HepG2 (cell line): ENCODE data around the gene INKA2. TPM values are rescaled to one million over a fixed set of nuclear protein-coding genes. Genes with fewer than 3 reads are reported as not detected.

Experiments used
- ATAC-seq: fragments of 200-7000 bp; cut with Tn5 transposase; 3 replicates; pipeline ENCODE4 v1.9.1; 2020; ENCODE audit warnings: mild to moderate bottlenecking, moderate library complexity
- BruUV-seq: library from RNA; stranded (reverse); fragments of 400-500 nt; replicated peaks from 2 replicates; lab custom pipeline; 2021; lab: Mats Ljungman, UMichigan
- CTCF ChIA-PET: fragments of 300-600 bp; formaldehyde crosslinking; extraction: SDS; loops from one replicate; lab custom pipeline; 2021; ENCODE audit warnings: low total read pairs, inconsistent platforms, low intra/inter-chr PET ratio; lab: Yijun Ruan, JAX
- POLR2A ChIA-PET: fragments of 350-600 bp; sonication (Branson Sonifier 250); formaldehyde crosslinking; loops from one replicate; lab custom pipeline; 2020; ENCODE audit warnings: antibody characterized with exemption, inconsistent platforms; lab: Yijun Ruan, JAX
- DNase-seq: peaks from one replicate; pipeline ENCODE4 v3.0.0-alpha.2; 2015; ENCODE audit warnings: low spot score
- FAIRE-seq: peaks from 3 replicates; lab custom pipeline; 2011; peaks lifted over from hg19 to GRCh38; lab: Jason Lieb, UNC
- H2AFZ ChIP-seq: one replicate; pipeline ENCODE4 v1.6.1; 2011; ENCODE audit warnings: low read length, inconsistent platforms
- H3K27ac ChIP-seq: fragments of 300-600 bp; 3 replicates; pipeline ENCODE4 v1.8.0; 2011; ENCODE audit warnings: mixed run types, mild to moderate bottlenecking, mixed read lengths, low read length, inconsistent platforms; ENCODE audit not compliant: insufficient read depth; ENCODE audit errors: extremely low read length
- H3K27me3 ChIP-seq, 2 experiments: fragments of 200-600 bp in 1 of 2; 2 replicates in 1 of 2; 3 replicates in 1 of 2; pipeline versions ENCODE4 v1.6.0 to v1.8.0; 2011; ENCODE audit warnings: low read length in 2 of 2, mild to moderate bottlenecking in 2 of 2, moderate library complexity in 2 of 2, inconsistent platforms in 1 of 2; ENCODE audit not compliant: insufficient read depth in 2 of 2, control insufficient read depth in 1 of 2
- H3K36me3 ChIP-seq, 2 experiments: fragments of 200-600 bp in 1 of 2; replicated peaks in 1 of 2; 2 replicates in 1 of 2; 3 replicates in 1 of 2; pipeline versions ENCODE4 v1.5.1 to v1.8.0; 2011; ENCODE audit warnings: low read length in 2 of 2, inconsistent platforms in 1 of 2; ENCODE audit not compliant: insufficient read depth in 2 of 2, control insufficient read depth in 1 of 2
- H3K4me1 ChIP-seq: 2 replicates; pipeline ENCODE4 v1.5.1; 2012; ENCODE audit warnings: low read length, inconsistent platforms; ENCODE audit not compliant: insufficient read depth
- H3K4me2 ChIP-seq: 2 replicates; pipeline ENCODE4 v1.6.0; 2011; ENCODE audit warnings: low read depth, low read length, inconsistent platforms
- H3K4me3 ChIP-seq, 3 experiments: fragments of 200-600 bp in 1 of 3; sonication (generic), shearing (Covaris generic) in 1 of 3; replicated peaks in 1 of 3; 2 replicates each; pipeline ENCODE4 v1.5.1; 2011 to 2016; ENCODE audit warnings: low read length in 3 of 3, inconsistent platforms in 2 of 3, low read depth in 2 of 3, mild to moderate bottlenecking in 2 of 3, control low read depth in 1 of 3, mixed read lengths in 1 of 3; ENCODE audit not compliant: insufficient read depth in 1 of 3
- H3K79me2 ChIP-seq: one replicate; pipeline ENCODE4 v1.6.1; 2011; ENCODE audit warnings: low read length, inconsistent platforms; ENCODE audit not compliant: insufficient read depth
- H3K9ac ChIP-seq: 2 replicates; pipeline ENCODE4 v1.6.0; 2011; ENCODE audit warnings: mild to moderate bottlenecking, low read depth, low read length, inconsistent platforms; ENCODE audit not compliant: insufficient read depth
- H3K9me3 ChIP-seq: 2 replicates; pipeline ENCODE4 v1.5.1; 2012; ENCODE audit warnings: mild to moderate bottlenecking, low read length
- H4K20me1 ChIP-seq: 2 replicates; pipeline ENCODE4 v1.6.0; 2011; ENCODE audit warnings: inconsistent platforms, mild to moderate bottlenecking, low read length, moderate library complexity; ENCODE audit not compliant: insufficient read depth
- E2F5 ChIP-seq: sonication (generic); formaldehyde crosslinking; conservative IDR thresholded peaks from 2 replicates; pipeline ENCODE4 v1.4.0; 2020; ENCODE audit warnings: missing genetic modification reagents
- GATA4 ChIP-seq: sonication (generic); IDR thresholded peaks from 2 replicates; pipeline ENCODE4 v1.6.1; 2016; ENCODE audit warnings: antibody characterized with exemption, low read depth, borderline replicate concordance
- HOXA9 ChIP-seq: sonication (generic); formaldehyde crosslinking; IDR thresholded peaks from 2 replicates; pipeline ENCODE4 v1.8.1; 2022; ENCODE audit warnings: missing genetic modification reagents, mild to moderate bottlenecking, moderate library complexity, borderline replicate concordance
- JUNB ChIP-seq: sonication (generic); formaldehyde crosslinking; IDR thresholded peaks from 2 replicates; pipeline ENCODE4 v1.8.0; 2022; ENCODE audit warnings: missing genetic modification reagents, mild to moderate bottlenecking, borderline replicate concordance
- KDM3A ChIP-seq: IDR thresholded peaks from 2 replicates; pipeline ENCODE4 v1.6.1; 2018; ENCODE audit warnings: low read depth, missing compliant biosample characterization
- MTERF4 ChIP-seq: sonication (generic); formaldehyde crosslinking; IDR thresholded peaks from 2 replicates; pipeline ENCODE4 v1.8.0; 2023; ENCODE audit warnings: mild to moderate bottlenecking, missing genetic modification reagents
- RAD21 ChIP-seq: fragments of 450-650 bp; formaldehyde crosslinking; IDR thresholded peaks from 2 replicates; pipeline ENCODE4 v1.5.0; 2020; ENCODE audit warnings: mild to moderate bottlenecking
- TARDBP ChIP-seq: sonication (generic); formaldehyde crosslinking; IDR thresholded peaks from 2 replicates; pipeline ENCODE4 v1.8.0; 2022; ENCODE audit warnings: mild to moderate bottlenecking, missing genetic modification reagents
- TCF7 ChIP-seq: sonication (generic); IDR thresholded peaks from 2 replicates; pipeline ENCODE4 v1.6.1; 2016; ENCODE audit warnings: antibody characterized with exemption, low read depth
- ZC3H13 ChIP-seq: sonication (generic); formaldehyde crosslinking; IDR thresholded peaks from 2 replicates; pipeline ENCODE4 v1.8.1; 2023; ENCODE audit warnings: mild to moderate bottlenecking, missing genetic modification reagents, moderate library complexity
- ZNF138 ChIP-seq: sonication (generic); formaldehyde crosslinking; IDR thresholded peaks from 2 replicates; pipeline ENCODE4 v1.5.0; 2020; ENCODE audit warnings: mild to moderate bottlenecking, low read depth, missing genetic modification reagents
- ZNF205 ChIP-seq: IDR thresholded peaks from 2 replicates; pipeline ENCODE4 v1.6.1; 2018; ENCODE audit warnings: missing biosample characterization, missing genetic modification reagents
- ZNF468 ChIP-seq: sonication (generic); formaldehyde crosslinking; IDR thresholded peaks from 2 replicates; pipeline ENCODE4 v1.8.0; 2022; ENCODE audit warnings: mild to moderate bottlenecking, moderate library complexity, missing genetic modification reagents
- ZNF766 ChIP-seq: sonication (generic); formaldehyde crosslinking; IDR thresholded peaks from 2 replicates; pipeline ENCODE4 v1.5.0; 2020; ENCODE audit warnings: missing genetic modification reagents, borderline replicate concordance
- ZNF878 ChIP-seq: sonication (generic); formaldehyde crosslinking; IDR thresholded peaks from 2 replicates; pipeline ENCODE4 v1.8.1; 2023; ENCODE audit warnings: mild to moderate bottlenecking, missing genetic modification reagents, moderate library complexity
- WGBS: methylation state at CpG from one replicate; pipeline ENCODE4 v1.1.6; 2017; ENCODE audit warnings: low lambda C conversion rate; 5-methylcytosine and 5-hydroxymethylcytosine counted together
- in situ Hi-C: cut with HindIII; loops from 2 replicates; pipeline ENCODE4 v1.10.0; 2017; ENCODE audit warnings: low pct_unique_long_range_greater_than_20kb; ENCODE audit not compliant: extremely low pct_ligation_motif_present
- intact Hi-C: fragments of 100-400 bp; cut with micrococcal nuclease; formaldehyde crosslinking; loops from one replicate; pipeline ENCODE4 v1.10.0; 2022; ENCODE audit not compliant: unreplicated experiment
- polyA plus RNA-seq, 8 experiments: library from polyadenylated mRNA; depleted of rRNA in 3 of 8; stranded (reverse) in 7 of 8; unstranded in 1 of 8; fragments of >200 nt; fragmentation: Illumina TruSeq in 4 of 8; extraction: Trizol in 4 of 8; gene quantifications; 2 replicates each; pipeline versions ENCODE4 v1.2.1 to v1.2.3, GENCODE V29; 2011 to 2016; ENCODE audit warnings: low read depth in 4 of 8, missing spikeins in 1 of 8, mixed read lengths in 1 of 8; ENCODE audit not compliant: insufficient read depth in 1 of 8
- total RNA-seq, 5 experiments: library from RNA; depleted of rRNA; stranded (reverse); fragments of >200 nt; fragmentation: Illumina TruSeq; extraction: Trizol; gene quantifications; 2 replicates each; pipeline ENCODE4 v1.2.3, GENCODE V29; 2016; ENCODE audit warnings: low read depth in 1 of 5
- TF ChIP-seq, protein P1 (sequence below): sonication (generic); formaldehyde crosslinking; IDR thresholded peaks from 2 replicates; pipeline ENCODE4 v1.8.0; 2022; ENCODE audit warnings: missing genetic modification reagents, mild to moderate bottlenecking, borderline replicate concordance
- TF ChIP-seq, protein P2 (sequence below): sonication (generic); formaldehyde crosslinking; IDR thresholded peaks from 2 replicates; pipeline ENCODE4 v1.8.0; 2022; ENCODE audit warnings: mild to moderate bottlenecking, missing genetic modification reagents; ENCODE audit not compliant: insufficient replicate concordance

The INKA2 gene
- total and polyA plus RNA-seq, 2 of the 13 experiments (the other 11 are each of a cell fraction or from before 2014, with no cell fraction given), result 2.6 to 4.6 TPM

DNA sequence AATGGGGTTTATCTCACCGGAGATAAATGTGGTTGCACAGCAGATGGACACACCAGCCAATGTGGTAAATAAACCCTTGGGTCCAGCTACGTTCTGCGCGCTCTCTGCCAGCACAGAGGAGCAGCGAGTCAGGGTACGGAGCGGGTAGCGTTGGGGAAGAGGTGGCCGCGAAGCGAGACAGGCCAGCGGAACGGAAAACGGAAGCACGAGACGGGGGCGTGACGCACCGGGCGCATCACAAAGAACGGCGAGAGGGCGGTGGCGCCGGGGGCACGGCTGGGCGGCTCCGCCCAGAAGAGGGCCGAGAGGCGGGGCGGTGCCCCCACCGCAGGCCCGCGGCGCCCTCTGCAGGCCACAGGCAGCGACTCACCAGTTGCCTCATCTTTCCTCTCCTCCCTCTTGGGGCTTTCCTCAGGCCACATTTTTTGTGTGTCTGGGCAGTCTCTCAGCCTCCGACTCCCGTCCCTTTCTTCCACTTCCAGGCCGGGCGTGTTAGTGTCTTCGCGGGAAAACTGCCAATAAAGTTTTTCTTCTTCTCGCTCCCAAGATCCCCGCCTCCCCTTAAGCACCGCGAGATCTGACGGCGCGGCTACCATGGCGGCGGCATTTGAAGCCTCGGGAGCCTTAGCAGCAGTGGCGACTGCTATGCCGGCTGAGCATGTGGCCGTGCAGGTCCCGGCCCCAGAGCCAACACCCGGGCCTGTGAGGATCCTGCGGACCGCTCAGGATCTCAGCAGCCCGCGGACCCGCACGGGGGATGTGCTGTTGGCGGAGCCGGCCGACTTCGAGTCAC, 16.3 kb upstream of the INKA2 start, which contains the start of gene DDX20 (continued):
- TF ChIP-seq E2F5 (CRISPR knock-in tag) (peak; percentile 96), GATA4 (peak; percentile 40; the same call in 1 of the 2 replicates), ZNF205 (CRISPR knock-in tag) (peak; percentile 58; the same call in 1 of the 2 replicates), KDM3A (peak; percentile 71; the same call in 1 of the 2 replicates), ZNF766 (0 out of 2 replicates have a peak, but pooled peaks have one; percentile 68)

DNA sequence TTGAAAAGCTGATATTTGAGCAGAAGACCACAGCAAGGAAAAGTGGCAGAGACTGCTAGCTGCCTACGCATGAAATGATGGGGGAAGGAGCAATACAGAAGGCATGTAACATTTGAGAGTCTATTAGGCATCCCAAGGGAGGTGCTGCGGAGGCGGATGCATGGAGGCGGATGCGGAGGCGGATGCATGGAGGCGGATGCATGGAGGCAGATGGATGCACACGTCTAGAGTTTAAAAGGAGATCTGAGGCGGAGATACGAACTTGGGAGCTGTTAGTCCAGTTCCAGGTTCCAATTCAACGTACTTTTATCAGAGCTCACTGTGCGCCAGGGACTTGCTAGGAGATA, 15.8 kb upstream of the INKA2 start:
- H3K9ac ChIP-seq, result peak overlapping the region; percentile 91
- no peaks in the 10 kb centered on the region for H3K9me3 ChIP-seq
- TSS peak; percentile 67 for BruUV-seq
- peaks cover 21% of the 10 kb centered on the region for H3K79me2 ChIP-seq
- in situ Hi-C loops (loop anchor here (5.0 kb wide), 1 partner anchor 33 kb away; no protein-coding TSS in a partner anchor), intact Hi-C loops (no loop called here)
- WGBS, result 2% methylated on average over 12 of the region's 12 CpGs
- H3K27me3 ChIP-seq, result no peaks in the 10 kb centered on the region; a peak in 1 of 5 replicates
- H2AFZ ChIP-seq, result peak overlapping the region; percentile 71
- H3K4me3 ChIP-seq, result peak overlapping the region; percentile 80 to 96 (median 87)
- ATAC-seq (peak; percentile 31), DNase-seq (no peak), FAIRE-seq (no peak)
- no peaks in the 10 kb centered on the region for H4K20me1 ChIP-seq
- peaks cover 0 to 7% of the 10 kb centered on the region in 2 experiments; a peak in 3 of 5 replicates for H3K36me3 ChIP-seq
- no peak for TF ChIP-seq TARDBP (CRISPR knock-in tag)
- TF ChIP-seq TCF7, result 0 out of 2 replicates have a peak, but pooled peaks have one; percentile 0
- TF ChIP-seq ZNF468 (CRISPR knock-in tag), result no peak
- 0 out of 2 replicates have a peak, but pooled peaks have one; percentile 1 for TF ChIP-seq HOXA9
- TF ChIP-seq ZNF138 (CRISPR knock-in tag), result no peak
- no peak for TF ChIP-seq RAD21 (CRISPR knock-in tag)
- 0 out of 2 replicates have a peak, but pooled peaks have one; percentile 46 for TF ChIP-seq MTERF4 (CRISPR knock-in tag)
- TF ChIP-seq ZNF878 (CRISPR knock-in tag), result no peak
- peak; percentile 29; the same call in 1 of the 2 replicates for TF ChIP-seq ZC3H13 (CRISPR knock-in tag)
- TF ChIP-seq, protein P1, sequence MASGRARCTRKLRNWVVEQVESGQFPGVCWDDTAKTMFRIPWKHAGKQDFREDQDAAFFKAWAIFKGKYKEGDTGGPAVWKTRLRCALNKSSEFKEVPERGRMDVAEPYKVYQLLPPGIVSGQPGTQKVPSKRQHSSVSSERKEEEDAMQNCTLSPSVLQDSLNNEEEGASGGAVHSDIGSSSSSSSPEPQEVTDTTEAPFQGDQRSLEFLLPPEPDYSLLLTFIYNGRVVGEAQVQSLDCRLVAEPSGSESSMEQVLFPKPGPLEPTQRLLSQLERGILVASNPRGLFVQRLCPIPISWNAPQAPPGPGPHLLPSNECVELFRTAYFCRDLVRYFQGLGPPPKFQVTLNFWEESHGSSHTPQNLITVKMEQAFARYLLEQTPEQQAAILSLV (CRISPR knock-in tag), result no peak
- TF ChIP-seq, protein P2, sequence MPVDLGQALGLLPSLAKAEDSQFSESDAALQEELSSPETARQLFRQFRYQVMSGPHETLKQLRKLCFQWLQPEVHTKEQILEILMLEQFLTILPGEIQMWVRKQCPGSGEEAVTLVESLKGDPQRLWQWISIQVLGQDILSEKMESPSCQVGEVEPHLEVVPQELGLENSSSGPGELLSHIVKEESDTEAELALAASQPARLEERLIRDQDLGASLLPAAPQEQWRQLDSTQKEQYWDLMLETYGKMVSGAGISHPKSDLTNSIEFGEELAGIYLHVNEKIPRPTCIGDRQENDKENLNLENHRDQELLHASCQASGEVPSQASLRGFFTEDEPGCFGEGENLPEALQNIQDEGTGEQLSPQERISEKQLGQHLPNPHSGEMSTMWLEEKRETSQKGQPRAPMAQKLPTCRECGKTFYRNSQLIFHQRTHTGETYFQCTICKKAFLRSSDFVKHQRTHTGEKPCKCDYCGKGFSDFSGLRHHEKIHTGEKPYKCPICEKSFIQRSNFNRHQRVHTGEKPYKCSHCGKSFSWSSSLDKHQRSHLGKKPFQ (CRISPR knock-in tag), result peak; percentile 5
- 0 out of 2 replicates have a peak, but pooled peaks have one; percentile 51 for TF ChIP-seq JUNB (CRISPR knock-in tag)
- H3K4me2 ChIP-seq, result peak overlapping the region; percentile 89
- POLR2A ChIA-PET, result interaction anchor here (0.6 to 3.4 kb wide), 3 partner anchors 17 to 219 kb away, joined by 3 to 22 read pairs (median 3); partner anchors contain the start of gene INKA2
- H3K4me1 ChIP-seq, result peaks cover 41% of the 10 kb centered on the region
- CTCF ChIA-PET, result interaction anchor here (1.9 kb wide), 1 partner anchor 40 kb away, joined by 19 read pairs; no protein-coding TSS in a partner anchor
- H3K27ac ChIP-seq, result peak overlapping the region; percentile 83
